H1 (cell line): ENCODE data around the gene PCNX1. TPM values are rescaled to one million over a fixed set of nuclear protein-coding genes. Genes with fewer than 3 reads are reported as not detected.

Experiments used
- polyA plus RNA-seq, 7 experiments: library from polyadenylated mRNA; depleted of rRNA in 3 of 7; stranded (reverse) in 5 of 7; unstranded in 2 of 7; fragments of >200 nt in 5 of 7; fragments of 200-250 nt in 2 of 7; gene quantifications; 1 replicate in 5 of 7; 2 replicates in 1 of 7; 4 replicates in 1 of 7; pipeline versions ENCODE4 v1.2.1 to v1.2.3, GENCODE V29; 2011 to 2013; ENCODE audit warnings: missing spikeins in 2 of 7, mixed read lengths in 2 of 7
- total RNA-seq: library from RNA; stranded (reverse); fragmentation: NEBNext Ultra II Directional; extraction: Animal tissue kit (Norgen Biotek cat#: 25700); gene quantifications from 2 replicates; pipeline ENCODE4 v1.2.1, GENCODE V29; 2021
- TF ChIP-seq, protein P1 (sequence below): IDR thresholded peaks from 2 replicates; pipeline ENCODE4 v1.6.1; 2011; ENCODE audit warnings: low read length, improper control_type of control experiment

The PCNX1 gene
- total and polyA plus RNA-seq, 2 of the 8 experiments (the other 6 are each of a cell fraction or from before 2014, with no cell fraction given), result 37.7 to 53.2 TPM

DNA sequence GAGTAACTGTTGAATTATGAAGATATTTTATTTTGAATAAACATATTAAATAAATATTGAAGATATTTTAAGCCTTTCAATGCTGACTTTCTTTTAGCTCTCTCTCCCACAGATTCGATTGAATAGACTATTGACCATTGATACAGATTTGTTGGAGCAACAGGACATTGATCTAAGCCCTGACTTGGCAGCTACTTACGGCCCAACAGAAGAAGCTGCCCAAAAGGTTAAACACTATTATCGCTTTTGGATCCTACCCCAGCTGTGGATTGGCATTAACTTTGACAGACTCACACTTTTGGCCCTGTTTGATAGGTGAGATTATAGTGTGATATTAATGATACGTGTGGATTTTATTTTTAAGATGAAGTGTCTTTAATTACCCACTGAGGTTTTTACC, 105.6 kb downstream of the PCNX1 start (continued):
- TF ChIP-seq, protein P1, sequence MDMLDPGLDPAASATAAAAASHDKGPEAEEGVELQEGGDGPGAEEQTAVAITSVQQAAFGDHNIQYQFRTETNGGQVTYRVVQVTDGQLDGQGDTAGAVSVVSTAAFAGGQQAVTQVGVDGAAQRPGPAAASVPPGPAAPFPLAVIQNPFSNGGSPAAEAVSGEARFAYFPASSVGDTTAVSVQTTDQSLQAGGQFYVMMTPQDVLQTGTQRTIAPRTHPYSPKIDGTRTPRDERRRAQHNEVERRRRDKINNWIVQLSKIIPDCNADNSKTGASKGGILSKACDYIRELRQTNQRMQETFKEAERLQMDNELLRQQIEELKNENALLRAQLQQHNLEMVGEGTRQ, result no peak
